ENCODE measurements around the gene ATP10D.

ATP10D gene

GRCh38 chr4:47572981-47573380 is 87.9 kb downstream of the ATP10D start:
- no peak for DNase-seq (ENCODE audit: low read depth in 3 of 3, low spot score in 1 of 3)

- no peak for DNase-seq (ENCODE audit: low read depth in 3 of 3, low spot score in 1 of 3)
Observed at GRCh38 chr4:47577779-47578553, 92.9 kb downstream of the ATP10D start.

GRCh38 chr4:47579235-47579634 is 94.2 kb downstream of the ATP10D start:
- DNase-seq (ENCODE audit: low read depth in 3 of 3, low spot score in 1 of 3) = no peak

- DNase-seq (ENCODE audit: low read depth in 3 of 3, low spot score in 1 of 3) = no peak
Observed at GRCh38 chr4:47590325-47590724, 105.2 kb downstream of the ATP10D start.

- DNase-seq (ENCODE audit: low read depth in 3 of 3, low spot score in 1 of 3) = no peak
Observed at GRCh38 chr4:47597696-47598095, 112.6 kb downstream of the ATP10D start.

GRCh38 chr4:47598320-47598719 is 113.2 kb downstream of the ATP10D start:
- DNase-seq (ENCODE audit: low read depth in 3 of 3, low spot score in 1 of 3) = no peak

- no peak for DNase-seq (ENCODE audit: low read depth in 3 of 3, low spot score in 1 of 3)
Observed at GRCh38 chr4:47598896-47599295, 113.8 kb downstream of the ATP10D start.

GRCh38 chr4:47606482-47606881 is 121.4 kb downstream of the ATP10D start:
- no peak for DNase-seq (ENCODE audit: low read depth in 3 of 3, low spot score in 1 of 3)

GRCh38 chr4:47612116-47613023 is 127.3 kb downstream of the ATP10D start:
- DNase-seq (ENCODE audit: low read depth in 3 of 3, low spot score in 1 of 3) = no peak

- DNase-seq (ENCODE audit: low read depth in 3 of 3, low spot score in 1 of 3) = no peak
Observed at GRCh38 chr4:47615385-47615784, 130.3 kb downstream of the ATP10D start.

- DNase-seq (ENCODE audit: low read depth in 3 of 3, low spot score in 1 of 3) = no peak
Observed at GRCh38 chr4:47617607-47618006, 132.5 kb downstream of the ATP10D start.

- DNase-seq (ENCODE audit: low read depth in 3 of 3, low spot score in 1 of 3) = no peak
Observed at GRCh38 chr4:47619691-47620090, 134.6 kb downstream of the ATP10D start.

GRCh38 chr4:47621181-47621580 is 136.1 kb downstream of the ATP10D start:
- no peak for DNase-seq (ENCODE audit: low read depth in 3 of 3, low spot score in 1 of 3)

- DNase-seq (ENCODE audit: low read depth in 3 of 3, low spot score in 1 of 3) = no peak
Observed at GRCh38 chr4:47624031-47624441, 139.0 kb downstream of the ATP10D start.

- DNase-seq (ENCODE audit: low read depth in 3 of 3, low spot score in 1 of 3) = no peak
Observed at GRCh38 chr4:47631161-47631560, 146.1 kb downstream of the ATP10D start.

- DNase-seq (ENCODE audit: low read depth in 3 of 3, low spot score in 1 of 3) = no peak
Observed at GRCh38 chr4:47639531-47639930, 154.5 kb downstream of the ATP10D start.

- no peak for DNase-seq (ENCODE audit: low read depth in 3 of 3, low spot score in 1 of 3)
Observed at GRCh38 chr4:47640911-47641310, 155.8 kb downstream of the ATP10D start.

GRCh38 chr4:47641755-47642154 is 156.7 kb downstream of the ATP10D start:
- no peak for DNase-seq (ENCODE audit: low read depth in 3 of 3, low spot score in 1 of 3)

- DNase-seq (ENCODE audit: low read depth in 3 of 3, low spot score in 1 of 3) = no peak
Observed at GRCh38 chr4:47642191-47642830, 157.2 kb downstream of the ATP10D start.
